GM19372 (cell line): Measurements from ENCODE around the gene PPP4R1.

Source experiments
- ATAC-seq: cut with Tn5 transposase; IDR thresholded peaks from one replicate; pipeline ENCODE4 v1.9.1; 2021; ENCODE audit warnings: mild to moderate bottlenecking, low read depth, moderate library complexity; ENCODE audit not compliant: unreplicated experiment

The PPP4R1 gene

DNA sequence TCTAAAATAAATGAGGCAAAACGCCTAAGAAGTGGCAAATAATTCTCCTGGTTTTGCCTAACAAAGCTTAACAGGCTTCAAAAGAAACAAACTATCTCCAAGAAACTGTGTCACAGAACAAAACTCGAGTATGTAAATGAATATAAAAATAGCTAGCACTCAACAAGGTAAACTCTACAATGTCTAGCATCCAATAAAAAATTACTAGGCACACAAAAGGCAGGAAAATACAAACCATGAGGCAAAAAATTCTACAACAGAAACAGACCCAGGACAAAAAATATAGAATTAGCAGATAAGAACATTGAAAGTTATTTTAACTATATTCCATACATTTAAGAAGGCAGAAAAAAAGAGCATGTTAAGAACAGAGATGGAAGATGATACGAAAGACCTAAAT lies 16.8 kb downstream of the PPP4R1 start:
- no peak for ATAC-seq

DNA sequence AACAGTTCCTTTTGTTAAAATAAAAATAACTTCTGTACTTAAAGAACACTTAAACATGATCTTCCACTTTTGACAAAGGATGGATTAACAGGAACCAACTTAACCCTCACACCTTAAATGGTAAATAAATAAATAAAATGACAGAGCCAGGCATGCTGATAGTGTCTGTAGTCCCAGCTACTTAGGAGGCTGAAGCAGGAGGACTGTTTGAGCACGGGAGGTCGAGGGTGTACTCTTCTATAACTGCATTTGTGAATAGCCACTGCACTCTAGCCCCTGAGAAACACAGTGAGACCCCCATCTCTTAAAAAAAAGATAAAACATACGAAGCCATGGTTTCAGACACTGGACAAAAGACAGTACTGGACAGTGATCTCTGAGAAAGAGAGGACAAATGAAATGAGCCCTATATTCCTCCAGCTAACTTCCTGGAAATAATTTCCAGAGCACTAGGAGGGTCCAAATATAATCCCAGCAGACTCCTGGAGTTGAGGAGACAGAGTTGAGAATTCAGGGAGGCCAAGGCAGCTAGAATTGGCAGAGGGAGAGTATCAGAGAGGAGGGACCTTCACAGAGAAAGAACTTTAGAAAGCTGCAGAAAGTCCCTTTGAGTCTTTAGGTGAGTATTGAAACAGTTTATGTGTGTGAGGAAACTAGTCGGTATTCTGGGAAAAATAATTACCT lies 17.4 kb downstream of the PPP4R1 start:
- no peak for ATAC-seq

DNA sequence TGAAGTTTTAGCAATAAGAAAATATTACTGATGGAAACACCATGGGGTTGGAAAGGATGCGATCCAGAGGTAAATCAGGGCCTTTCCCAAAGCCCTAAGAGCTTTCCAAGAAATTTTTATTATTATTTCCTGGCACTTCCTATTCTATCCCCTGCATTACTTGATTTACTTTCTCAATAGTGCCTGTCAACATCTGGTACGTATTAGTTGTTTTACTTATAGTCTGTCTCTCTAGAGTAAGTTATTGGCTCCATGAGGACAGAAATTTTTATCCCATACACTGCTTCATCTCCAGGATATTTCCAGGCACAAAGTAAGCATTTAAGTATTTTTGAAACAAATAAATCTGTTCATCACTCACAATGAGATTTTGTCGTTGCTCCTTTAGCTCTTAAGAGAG lies 18.1 kb downstream of the PPP4R1 start:
- ATAC-seq = no peak

DNA sequence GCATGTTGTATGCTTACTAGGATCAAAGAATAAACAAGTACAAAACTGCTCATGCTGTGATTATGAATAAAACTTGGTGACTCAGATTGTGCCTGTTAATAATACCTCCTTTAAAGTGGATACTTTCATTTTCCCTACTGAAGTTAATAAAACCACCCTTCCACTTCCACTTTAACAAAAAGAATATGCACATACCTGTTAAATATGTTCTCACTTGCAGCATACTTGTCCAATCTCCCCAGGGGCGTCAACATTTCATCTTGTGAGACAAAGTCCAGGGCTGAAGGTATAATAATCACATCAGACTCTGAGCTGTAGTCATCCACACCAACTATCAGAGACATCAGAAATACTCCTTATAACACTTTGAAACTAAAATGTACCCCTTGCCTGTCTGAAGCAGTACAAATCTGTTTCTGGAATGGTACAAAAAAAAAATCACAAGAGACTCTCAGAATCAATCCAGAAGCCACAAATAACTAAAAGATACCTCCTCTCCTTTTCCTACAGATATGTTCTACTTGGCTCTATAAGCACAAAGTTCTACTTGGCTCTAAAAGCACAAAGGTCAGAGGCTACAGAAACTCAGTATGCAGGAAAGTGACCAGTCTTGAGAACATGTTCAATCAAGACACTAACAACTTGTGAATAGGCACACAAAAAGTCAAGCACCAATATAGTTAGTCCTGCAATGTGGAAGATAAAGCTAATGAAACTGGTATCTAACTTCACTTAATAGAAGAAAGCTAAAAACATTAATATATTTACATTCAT lies 19.3 kb downstream of the PPP4R1 start:
- peak; percentile 51 for ATAC-seq

DNA sequence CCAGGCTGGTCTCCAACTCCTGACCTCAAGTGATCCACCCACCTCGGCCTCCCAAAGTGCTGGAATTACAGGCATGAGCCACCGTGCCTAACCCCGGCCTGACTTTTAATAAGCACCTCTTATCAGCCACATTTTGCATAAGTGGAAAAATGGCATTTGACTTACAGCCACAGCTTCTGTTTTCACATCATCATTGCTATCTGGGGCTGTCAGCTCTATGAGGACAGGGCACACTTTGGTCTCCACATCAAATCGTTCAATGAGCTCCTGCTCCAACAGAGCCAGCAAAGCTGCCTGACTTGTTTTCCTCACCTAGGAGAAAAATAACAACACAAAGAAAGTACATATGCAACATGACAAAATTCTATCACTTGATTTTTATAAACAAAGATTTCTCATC lies 26.4 kb downstream of the PPP4R1 start:
- ATAC-seq = no peak

DNA sequence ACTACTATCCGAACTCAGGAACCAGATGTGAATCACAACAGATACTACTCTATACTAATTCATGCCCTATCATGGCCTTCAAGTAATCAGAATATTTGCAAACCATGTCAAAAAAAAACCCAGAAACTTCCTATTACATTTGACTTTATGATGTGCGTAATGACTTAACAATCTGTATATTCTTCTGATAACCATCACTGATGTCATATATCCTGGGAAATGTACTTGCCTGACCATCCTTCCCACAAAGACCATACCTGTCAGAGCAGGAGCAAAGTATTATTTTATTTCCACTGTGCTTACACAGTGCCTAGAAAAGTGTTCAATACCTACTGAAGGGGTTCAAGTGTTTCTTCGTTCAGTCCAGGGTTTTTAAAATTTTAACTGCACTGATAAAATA lies 27.5 kb downstream of the PPP4R1 start:
- no peak for ATAC-seq

DNA sequence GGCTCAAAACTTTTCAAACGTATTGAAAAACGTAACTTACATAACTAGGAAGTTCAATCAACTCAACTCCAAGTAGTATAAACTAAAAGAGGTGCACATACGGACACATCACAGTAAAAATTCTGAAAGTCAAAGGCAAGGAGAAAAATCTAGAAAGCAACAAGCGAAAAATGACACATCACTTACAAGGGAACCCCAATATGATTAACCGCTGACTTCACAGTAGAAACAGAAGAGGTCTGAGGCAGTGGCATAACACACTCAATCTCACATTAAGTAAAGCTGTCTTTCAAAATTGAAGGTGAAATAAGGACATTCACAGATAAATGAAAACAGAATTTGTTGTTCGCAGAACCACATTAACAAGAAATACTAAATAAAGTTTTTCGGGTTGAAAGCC lies 32.7 kb downstream of the PPP4R1 start:
- ATAC-seq = no peak

DNA sequence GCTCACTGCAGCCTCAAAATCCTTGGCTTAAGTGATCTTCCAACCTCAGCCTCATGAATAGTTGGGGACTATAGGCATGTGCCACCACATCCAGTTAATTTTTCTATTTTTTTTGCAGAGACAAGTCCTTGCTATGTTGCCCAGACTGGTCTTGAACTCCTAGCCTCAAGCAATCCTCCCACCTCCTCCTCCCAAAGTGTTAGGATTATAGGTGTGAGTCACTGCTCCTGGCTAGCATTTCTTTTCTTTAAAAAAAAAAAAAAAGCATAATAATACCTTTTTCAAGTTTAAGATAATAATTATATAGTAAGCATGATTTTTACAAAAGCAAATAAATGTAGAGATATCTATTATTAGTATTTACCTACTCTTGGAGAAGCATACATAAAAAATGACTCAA lies 36.1 kb downstream of the PPP4R1 start:
- no peak for ATAC-seq

DNA sequence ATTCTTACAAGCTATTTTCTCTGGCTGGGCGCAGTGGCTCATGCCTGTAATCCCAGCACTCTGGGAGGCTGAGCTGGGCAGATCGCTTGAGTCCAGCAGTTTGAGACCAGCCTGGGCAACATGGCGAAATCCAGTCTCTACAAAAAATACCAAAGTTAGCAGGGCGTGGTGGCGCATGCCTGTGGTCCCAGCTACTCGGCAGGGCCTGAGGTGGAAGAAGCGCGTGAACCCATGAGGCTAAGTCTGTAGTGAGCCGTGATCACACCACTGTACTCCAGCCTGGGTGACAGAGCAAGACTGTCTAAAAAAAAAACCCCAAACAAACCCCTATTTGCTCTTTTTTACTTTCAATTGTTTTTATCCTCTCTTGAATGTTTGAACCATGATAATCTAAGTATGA lies 37.0 kb downstream of the PPP4R1 start:
- ATAC-seq = no peak

DNA sequence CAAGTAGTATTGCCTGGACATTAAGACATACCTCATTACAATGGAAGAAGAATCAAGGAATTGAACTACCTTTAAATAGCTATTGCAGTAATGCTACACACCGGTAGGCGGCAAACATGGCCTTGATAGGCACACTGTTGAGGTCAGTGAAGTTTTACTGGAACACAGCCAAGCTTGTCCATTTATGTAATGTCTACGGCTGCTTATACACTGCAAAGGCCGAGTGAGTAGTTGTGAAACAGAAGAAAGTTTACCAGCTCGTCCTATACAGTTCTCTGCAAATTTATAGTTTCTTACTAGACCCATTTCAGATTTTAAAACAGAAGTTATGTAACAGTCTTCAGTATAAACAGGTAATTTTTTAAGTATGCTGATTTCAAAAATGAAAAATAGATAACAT lies 38.8 kb downstream of the PPP4R1 start:
- peak; percentile 67 for ATAC-seq

DNA sequence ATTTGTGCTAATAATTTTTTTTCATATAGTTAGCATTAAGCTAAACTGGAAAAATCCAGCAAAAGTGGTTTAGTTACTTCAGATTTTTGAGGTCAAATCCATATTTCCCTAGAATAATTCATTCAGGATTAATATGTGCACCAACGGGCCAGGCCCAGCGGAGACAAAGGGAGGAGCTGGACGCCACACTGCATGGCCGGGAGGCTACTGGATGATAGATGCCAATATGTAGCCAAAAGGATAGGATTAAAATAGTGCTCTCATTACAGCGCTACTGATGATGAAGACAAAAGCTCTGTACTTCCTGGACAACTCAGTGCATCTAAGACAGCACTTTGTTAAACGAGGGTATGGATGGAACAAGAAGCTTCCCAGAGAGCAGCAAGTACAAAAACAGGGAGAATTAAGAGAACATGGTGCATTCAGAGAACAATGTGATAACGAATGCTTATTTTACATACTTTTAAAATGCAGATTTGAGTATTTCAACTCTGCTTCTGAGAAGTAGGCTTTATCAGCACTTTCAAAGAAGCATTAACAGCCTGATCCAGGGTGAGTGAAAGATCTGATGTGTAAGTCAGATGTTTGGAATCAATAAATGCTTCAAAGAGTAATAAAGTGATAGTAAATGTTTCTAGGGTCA lies 39.8 kb downstream of the PPP4R1 start:
- ATAC-seq = no peak

DNA sequence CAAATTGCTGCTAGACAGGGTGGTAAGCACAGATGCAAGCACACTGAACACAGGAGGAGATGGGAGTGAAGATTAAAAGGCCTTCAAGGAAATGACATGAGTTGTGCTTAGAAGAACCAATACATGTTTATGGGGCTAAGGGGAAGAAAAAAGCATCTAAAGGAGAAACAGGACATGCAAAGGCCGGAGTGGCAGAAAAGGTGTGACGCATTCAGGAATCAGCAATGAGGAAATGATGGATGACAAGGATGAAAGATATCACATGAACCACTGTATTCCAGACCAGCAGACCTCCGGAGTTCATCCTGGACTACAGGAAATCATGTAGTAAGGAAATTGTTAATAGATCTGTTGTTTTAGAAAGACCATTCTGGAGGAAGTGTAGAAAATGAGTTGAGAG lies 42.8 kb downstream of the PPP4R1 start:
- no peak for ATAC-seq

DNA sequence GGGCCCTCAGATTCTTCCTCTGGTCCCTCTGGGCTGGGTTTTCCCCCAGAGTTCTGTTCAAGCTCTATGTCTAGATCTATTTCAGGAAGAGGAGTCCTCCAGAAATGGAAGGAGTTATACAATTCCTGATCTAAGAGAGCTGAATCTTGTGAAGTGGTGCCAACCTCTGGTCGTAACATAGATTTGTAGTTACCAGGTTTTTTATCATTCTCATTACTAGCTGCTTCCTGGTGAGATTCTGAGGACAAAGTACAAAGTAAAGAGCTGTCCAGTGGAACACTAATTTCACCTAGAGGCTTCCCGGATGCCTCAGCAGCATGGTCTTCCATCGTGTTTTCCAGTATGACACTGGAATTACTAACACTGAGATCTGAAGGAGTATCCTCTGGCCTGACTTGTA lies 44.1 kb downstream of the PPP4R1 start:
- ATAC-seq = no peak

DNA sequence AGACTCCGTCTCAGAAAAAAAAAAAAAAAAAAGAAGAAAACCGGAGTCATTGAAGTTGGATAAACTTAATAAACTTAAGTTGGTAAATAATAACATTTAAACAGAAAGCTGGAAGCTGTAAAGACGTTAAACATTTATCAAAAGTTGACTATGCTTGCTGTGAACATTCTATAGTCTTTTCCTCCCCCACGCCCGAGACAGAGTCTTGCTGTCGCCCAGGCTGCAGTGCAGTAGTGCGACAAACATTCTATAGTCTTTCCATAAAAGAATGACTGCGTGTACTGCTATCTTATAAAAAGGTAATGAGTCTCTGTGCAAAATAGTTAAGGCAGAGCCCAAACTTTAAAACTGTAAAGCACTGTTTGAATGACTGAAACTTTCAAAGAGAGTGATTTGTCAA lies 45.2 kb downstream of the PPP4R1 start:
- no peak for ATAC-seq

DNA sequence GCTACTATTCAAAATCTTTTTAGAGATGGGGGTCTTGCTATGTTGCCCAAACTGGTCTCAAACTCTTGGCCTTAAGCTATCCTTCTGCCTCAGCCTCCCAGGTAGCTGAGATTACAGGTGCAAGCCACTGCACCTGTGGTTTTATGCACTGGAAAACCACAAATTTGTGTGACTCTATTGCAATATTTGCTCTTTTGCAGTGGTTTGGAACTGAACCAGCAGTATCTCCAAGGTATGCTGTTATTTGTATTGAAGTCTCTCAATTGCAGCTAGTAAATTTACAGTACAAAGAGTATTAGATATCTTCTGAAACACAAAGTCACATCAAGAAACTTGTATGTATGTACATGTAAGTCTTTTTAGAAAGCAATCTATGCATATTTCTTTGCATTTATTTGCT lies 46.2 kb downstream of the PPP4R1 start:
- ATAC-seq = no peak

DNA sequence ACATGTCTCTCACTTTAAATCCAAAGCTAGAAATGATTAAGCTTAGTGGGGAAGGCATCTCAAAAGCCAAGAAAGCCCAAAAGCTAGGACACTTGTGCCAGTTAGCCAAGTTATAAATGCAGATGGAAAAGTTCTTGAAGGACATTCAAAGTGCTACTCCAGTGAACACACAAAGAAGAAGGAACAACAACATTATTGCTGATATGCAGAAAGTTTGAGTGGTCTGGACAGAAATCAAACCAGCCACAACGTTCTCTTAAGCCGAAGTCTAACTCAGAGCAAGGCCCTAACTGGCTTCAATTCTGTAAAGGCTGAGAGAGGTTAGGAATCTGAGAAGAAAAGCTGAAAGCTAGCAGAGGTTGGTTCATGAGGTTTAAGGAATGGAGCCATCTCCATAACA lies 49.0 kb downstream of the PPP4R1 start:
- no peak for ATAC-seq

DNA sequence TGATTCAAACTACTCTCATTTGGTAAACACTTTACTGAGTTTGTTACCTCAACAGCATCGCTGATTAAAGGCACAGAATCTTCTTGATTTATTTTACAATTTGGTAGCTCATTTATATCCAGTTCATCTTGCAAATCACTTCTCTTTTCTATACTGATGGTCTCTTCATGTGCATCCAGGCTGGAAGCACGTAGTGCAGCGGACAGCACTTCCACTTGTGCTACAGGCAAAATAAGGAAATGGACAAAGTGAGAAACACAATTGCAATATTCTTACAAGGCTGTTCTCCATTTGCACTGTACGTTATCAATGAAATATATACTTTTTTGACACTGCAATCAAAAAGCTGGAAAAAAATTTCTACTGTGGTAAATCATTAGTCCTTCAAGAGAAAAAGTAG lies 51.0 kb downstream of the PPP4R1 start:
- ATAC-seq = no peak

DNA sequence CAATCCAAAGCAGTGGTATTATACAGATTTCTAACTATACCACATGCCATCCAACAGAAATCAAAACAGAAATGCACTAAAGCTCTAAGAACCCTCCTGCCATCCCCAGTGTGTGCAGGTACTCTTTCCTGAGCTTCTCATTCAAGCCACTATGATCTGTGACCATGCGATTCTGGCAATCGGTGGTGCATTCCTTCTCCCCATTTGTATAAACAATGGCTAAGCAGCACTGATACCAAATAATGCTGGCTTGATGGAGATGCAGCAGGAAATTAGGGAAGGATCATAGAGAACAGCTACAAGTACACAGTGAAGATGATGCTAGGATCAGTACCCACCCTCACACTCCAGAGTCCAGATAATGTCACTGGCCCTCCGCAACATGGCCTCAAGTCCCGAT lies 51.8 kb downstream of the PPP4R1 start:
- no peak for ATAC-seq

DNA sequence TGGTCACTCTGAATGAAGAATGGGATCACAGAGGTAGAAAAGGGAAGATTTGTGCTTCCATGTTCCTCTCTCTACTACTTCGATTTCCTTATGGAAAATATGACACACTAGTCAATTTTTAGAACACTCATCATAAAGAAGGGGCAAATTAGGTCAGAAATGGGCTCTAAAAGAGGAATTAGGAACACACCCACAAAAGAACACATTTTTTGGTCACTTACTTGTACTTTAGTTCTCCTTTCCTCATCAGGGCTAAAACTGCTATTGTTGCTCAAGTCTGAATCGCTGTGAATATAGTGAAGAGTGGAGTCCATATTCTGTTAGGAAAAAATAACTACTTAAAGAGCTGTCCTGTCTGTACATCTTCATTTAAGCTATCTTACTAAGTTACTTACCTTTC lies 52.6 kb downstream of the PPP4R1 start:
- no peak for ATAC-seq

DNA sequence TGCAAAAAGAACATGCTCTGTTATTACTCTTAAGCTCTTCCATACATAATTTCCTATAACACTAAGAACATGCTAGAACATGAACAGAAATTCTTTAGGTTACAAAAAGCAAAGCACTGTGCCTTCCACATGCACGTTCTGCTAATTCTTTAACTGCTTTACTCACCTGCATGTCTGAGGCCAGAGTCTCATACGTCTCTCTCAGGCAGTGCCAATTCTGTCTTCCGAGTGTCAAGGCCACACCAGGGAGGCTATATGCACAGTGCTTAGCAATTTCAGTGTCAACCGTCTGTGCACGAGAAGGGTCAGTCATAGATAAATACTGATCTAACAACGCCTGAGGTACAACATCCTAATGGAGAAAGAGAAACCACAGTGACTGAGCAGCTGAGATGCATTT lies 55.1 kb downstream of the PPP4R1 start:
- no peak for ATAC-seq

DNA sequence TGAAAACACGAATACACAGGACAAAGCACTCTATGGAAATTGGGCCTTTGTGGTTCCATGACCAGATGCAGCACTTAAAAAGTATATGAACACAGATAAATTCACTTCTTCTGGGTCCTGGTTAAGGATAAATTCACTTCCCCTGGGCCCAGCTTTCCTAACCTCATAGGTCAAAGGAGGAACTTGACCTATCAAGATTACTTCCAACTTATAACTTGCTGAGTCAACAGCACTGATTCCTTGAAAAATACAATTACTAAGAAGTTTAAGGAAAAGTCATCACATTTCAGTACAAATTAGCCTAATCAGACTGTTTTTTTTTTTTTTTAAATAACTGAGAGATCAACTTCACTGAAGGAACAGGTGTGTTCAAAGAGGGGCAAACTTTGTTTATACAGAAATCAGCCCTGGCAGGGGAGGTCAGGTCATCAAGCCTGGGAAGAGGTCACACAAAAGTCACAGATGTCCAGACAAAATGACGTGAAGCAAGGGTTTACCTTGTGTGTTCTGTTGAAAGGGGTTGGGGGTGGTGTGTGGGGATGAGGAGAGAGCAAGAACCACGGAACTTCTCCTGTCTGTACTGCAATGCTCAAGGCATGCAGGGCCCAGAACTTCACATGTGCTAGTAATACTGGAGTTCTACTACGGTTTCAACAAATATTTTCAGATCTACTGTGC lies 55.8 kb downstream of the PPP4R1 start:
- no peak for ATAC-seq
